Neural progenitor cell (in vitro differentiated cells): ENCODE results near the gene PSMD3.

Experiments
- EZH2 ChIP-seq: fragments of 200-600 bp; sonication (generic); IDR thresholded peaks from 2 replicates; pipeline ENCODE4 v1.6.1; 2017; ENCODE audit warnings: antibody characterized with exemption, mild to moderate bottlenecking, moderate library complexity
- EZH2phosphoT487 ChIP-seq: fragments of 200-600 bp; sonication (generic); IDR thresholded peaks from 2 replicates; pipeline ENCODE4 v1.6.1; 2017; ENCODE audit warnings: antibody characterized with exemption
- TF ChIP-seq, protein P1 (sequence below): fragments of 200-600 bp; sonication (generic); IDR thresholded peaks from 2 replicates; pipeline ENCODE4 v1.5.1; 2017; ENCODE audit warnings: antibody characterized with exemption, mild to moderate bottlenecking

DNA sequence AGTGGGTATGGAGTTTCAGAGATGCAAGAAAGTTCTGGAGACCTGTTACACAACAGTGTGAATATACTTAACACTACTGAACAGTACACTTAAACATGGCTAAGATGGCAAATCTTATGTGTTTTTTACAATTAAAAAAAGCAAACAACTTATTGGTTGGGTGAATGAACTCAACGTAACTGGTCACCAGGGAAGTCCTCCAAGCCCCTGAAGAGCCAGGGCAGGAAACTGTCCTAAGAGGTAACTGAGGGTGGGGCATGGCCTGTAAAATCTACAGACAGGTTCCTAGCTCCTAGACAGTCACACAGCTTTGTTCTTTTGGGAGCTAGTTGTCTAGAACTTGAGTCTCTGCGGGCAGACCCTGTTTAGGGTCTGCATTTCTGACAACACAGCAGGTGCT is 45.0 kb downstream of the PSMD3 start:
- TF ChIP-seq, protein P1, sequence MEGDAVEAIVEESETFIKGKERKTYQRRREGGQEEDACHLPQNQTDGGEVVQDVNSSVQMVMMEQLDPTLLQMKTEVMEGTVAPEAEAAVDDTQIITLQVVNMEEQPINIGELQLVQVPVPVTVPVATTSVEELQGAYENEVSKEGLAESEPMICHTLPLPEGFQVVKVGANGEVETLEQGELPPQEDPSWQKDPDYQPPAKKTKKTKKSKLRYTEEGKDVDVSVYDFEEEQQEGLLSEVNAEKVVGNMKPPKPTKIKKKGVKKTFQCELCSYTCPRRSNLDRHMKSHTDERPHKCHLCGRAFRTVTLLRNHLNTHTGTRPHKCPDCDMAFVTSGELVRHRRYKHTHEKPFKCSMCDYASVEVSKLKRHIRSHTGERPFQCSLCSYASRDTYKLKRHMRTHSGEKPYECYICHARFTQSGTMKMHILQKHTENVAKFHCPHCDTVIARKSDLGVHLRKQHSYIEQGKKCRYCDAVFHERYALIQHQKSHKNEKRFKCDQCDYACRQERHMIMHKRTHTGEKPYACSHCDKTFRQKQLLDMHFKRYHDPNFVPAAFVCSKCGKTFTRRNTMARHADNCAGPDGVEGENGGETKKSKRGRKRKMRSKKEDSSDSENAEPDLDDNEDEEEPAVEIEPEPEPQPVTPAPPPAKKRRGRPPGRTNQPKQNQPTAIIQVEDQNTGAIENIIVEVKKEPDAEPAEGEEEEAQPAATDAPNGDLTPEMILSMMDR, result no peak
- TF ChIP-seq EZH2, result no peak
- TF ChIP-seq EZH2phosphoT487, result no peak
